Measurements from ENCODE around the gene ZSCAN20. TPM values are rescaled to one million over a fixed set of nuclear protein-coding genes. Genes with fewer than 3 reads are reported as not detected.

Gene ZSCAN20
- total RNA-seq, 2 experiments from 2014 or later = 0.27 to 0.50 TPM

DNA sequence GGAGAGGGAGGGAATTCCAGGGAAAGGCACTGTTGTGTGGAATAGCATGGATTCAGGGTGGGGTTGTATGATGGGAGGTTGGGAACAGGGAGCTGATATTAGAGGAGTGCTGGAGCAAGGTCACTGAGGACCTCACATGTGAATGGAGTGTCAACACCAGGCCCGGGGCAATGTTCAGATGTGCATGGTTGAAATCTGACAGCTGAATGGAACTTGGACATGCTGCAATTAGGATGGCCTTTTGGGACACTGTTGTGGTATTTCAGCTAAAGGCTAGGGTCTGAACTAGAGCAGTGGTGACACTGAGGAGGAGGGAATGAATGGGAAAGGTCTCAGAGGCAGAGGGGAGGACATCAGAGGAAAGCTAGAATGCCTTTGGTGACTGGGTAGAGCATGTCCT lies 25.0 kb downstream of the ZSCAN20 start:
- no peak overlapping the region for H3K27ac ChIP-seq (ENCODE audit: low read depth in 1 of 2, low read length in 2 of 2)
- H3K36me3 ChIP-seq (ENCODE audit: insufficient read depth, low read length) = peaks cover 3% of the 10 kb centered on the region
- Mint-ChIP-seq H3K4me3 (no peak overlapping the region), H3K9me3 (peaks cover 31% of the 10 kb centered on the region), H3K36me3 (ENCODE audit: low read depth) (peaks cover 58% of the 10 kb centered on the region), H3K4me1 (ENCODE audit: low read depth) (no peaks in the 10 kb centered on the region), H3K27me3 (no peaks in the 10 kb centered on the region), H3K27ac (no peak overlapping the region)
- no peaks in the 10 kb centered on the region for H3K4me1 ChIP-seq (ENCODE audit: insufficient read depth, low read length)
- ChIA-PET POLR2A (no interaction called here), CTCF (no interaction called here)
- ATAC-seq (ENCODE audit: poor library complexity) (no peak), DNase-seq (no peak)
- TF ChIP-seq, protein P1, sequence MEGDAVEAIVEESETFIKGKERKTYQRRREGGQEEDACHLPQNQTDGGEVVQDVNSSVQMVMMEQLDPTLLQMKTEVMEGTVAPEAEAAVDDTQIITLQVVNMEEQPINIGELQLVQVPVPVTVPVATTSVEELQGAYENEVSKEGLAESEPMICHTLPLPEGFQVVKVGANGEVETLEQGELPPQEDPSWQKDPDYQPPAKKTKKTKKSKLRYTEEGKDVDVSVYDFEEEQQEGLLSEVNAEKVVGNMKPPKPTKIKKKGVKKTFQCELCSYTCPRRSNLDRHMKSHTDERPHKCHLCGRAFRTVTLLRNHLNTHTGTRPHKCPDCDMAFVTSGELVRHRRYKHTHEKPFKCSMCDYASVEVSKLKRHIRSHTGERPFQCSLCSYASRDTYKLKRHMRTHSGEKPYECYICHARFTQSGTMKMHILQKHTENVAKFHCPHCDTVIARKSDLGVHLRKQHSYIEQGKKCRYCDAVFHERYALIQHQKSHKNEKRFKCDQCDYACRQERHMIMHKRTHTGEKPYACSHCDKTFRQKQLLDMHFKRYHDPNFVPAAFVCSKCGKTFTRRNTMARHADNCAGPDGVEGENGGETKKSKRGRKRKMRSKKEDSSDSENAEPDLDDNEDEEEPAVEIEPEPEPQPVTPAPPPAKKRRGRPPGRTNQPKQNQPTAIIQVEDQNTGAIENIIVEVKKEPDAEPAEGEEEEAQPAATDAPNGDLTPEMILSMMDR (IDR thresholded peaks at IDR 0.05) = no peak
- H3K27me3 ChIP-seq (ENCODE audit: control insufficient read depth in 1 of 2, insufficient read depth in 2 of 2, low read length in 2 of 2) = no peaks in the 10 kb centered on the region
- no peak overlapping the region for H3K4me3 ChIP-seq (ENCODE audit: low read length)
- intact Hi-C loops (cut with DNase I, micrococcal nuclease) = no loop called here
- peaks cover 28 to 46% of the 10 kb centered on the region in 2 experiments for H3K9me3 ChIP-seq (ENCODE audit: control insufficient read depth in 1 of 2, insufficient read depth in 1 of 2, low read length in 2 of 2)

DNA sequence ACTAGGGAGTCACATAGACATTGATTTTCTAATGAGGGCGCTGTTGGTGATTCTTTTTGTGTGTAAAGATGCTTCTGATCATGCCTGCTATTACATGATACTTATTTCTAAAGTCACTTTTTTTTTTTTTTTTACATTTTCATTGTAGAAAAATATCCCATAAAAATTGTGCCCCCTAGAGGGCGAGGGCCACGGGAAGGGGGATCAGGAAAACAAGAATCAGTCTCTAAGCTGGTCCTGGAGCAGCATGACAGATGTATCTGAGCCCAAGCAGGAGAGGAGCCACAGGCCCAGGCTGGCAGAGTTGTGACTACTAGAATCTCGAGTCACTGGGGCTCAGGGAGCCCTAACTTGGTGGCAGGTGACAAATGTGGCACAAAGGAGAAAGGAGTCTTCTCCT lies 28.1 kb downstream of the ZSCAN20 start:
- Mint-ChIP-seq H3K27me3 (no peaks in the 10 kb centered on the region), H3K4me1 (ENCODE audit: low read depth) (no peaks in the 10 kb centered on the region), H3K36me3 (ENCODE audit: low read depth) (peaks cover 28% of the 10 kb centered on the region), H3K9me3 (peaks cover 20% of the 10 kb centered on the region), H3K4me3 (no peak overlapping the region), H3K27ac (no peak overlapping the region)
- intact Hi-C loops (cut with DNase I, micrococcal nuclease) = no loop called here
- ChIA-PET CTCF (no interaction called here), POLR2A (no interaction called here)
- no peaks in the 10 kb centered on the region for H3K4me1 ChIP-seq (ENCODE audit: insufficient read depth, low read length)
- no peak for ATAC-seq (ENCODE audit: poor library complexity)
- no peak for DNase-seq
- no peaks in the 10 kb centered on the region for H3K27me3 ChIP-seq (ENCODE audit: control insufficient read depth in 1 of 2, insufficient read depth in 2 of 2, low read length in 2 of 2)
- no peak overlapping the region for H3K4me3 ChIP-seq (ENCODE audit: low read length)
- TF ChIP-seq, protein P1 (IDR thresholded peaks at IDR 0.05) = no peak
- H3K36me3 ChIP-seq (ENCODE audit: insufficient read depth, low read length) = no peaks in the 10 kb centered on the region
- no peak overlapping the region for H3K27ac ChIP-seq (ENCODE audit: low read depth in 1 of 2, low read length in 2 of 2)
- H3K9me3 ChIP-seq (ENCODE audit: control insufficient read depth in 1 of 2, insufficient read depth in 1 of 2, low read length in 2 of 2) = peaks cover 4 to 19% of the 10 kb centered on the region in 2 experiments

DNA sequence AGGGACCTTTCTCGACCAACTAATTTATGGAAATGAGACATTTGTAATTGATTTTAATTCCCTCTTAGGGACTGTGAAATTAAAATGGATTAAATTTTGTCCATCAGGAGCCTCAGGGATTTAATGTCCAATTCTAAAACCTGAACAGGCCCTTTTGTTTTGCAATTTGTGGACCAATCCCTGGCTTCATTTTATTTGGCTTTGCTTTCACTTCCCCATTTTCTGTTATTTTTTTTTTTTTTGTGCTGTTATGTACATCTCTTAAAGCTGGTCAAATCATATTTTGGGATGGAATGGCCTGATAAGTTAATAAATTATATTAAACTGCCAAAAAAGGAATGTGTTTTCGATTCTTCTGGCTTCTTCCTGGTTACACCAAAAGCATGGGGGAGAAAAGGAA lies 28.9 kb downstream of the ZSCAN20 start:
- peaks cover 18% of the 10 kb centered on the region for H3K9me3 Mint-ChIP-seq
- ChIA-PET POLR2A (no interaction called here), CTCF (no interaction called here)
- Histone ChIP-seq H3K4me3 (ENCODE audit: low read length) (no peak overlapping the region), H3K4me1 (ENCODE audit: insufficient read depth, low read length) (no peaks in the 10 kb centered on the region), H3K27me3 (ENCODE audit: control insufficient read depth in 1 of 2, insufficient read depth in 2 of 2, low read length in 2 of 2) (no peaks in the 10 kb centered on the region), H3K9me3 (ENCODE audit: control insufficient read depth in 1 of 2, insufficient read depth in 1 of 2, low read length in 2 of 2) (peaks cover 4 to 12% of the 10 kb centered on the region in 2 experiments), H3K27ac (ENCODE audit: low read depth in 1 of 2, low read length in 2 of 2) (no peak overlapping the region), H3K36me3 (ENCODE audit: insufficient read depth, low read length) (no peaks in the 10 kb centered on the region)
- H3K36me3 Mint-ChIP-seq (ENCODE audit: low read depth) = peaks cover 23% of the 10 kb centered on the region
- no peaks in the 10 kb centered on the region for H3K27me3 Mint-ChIP-seq
- no peak overlapping the region for H3K4me3 Mint-ChIP-seq
- ATAC-seq (ENCODE audit: poor library complexity) (no peak), DNase-seq (no peak)
- intact Hi-C loops (cut with DNase I, micrococcal nuclease) = no loop called here
- TF ChIP-seq, protein P1 (IDR thresholded peaks at IDR 0.05) = no peak
- no peak overlapping the region for H3K27ac Mint-ChIP-seq
- no peaks in the 10 kb centered on the region for H3K4me1 Mint-ChIP-seq (ENCODE audit: low read depth)
